Panc1 (cell line): ENCODE results near the gene C16orf90. TPM values are rescaled to one million over a fixed set of nuclear protein-coding genes. Genes with fewer than 3 reads are reported as not detected.

Experiments used
- ATAC-seq: fragments of 200-7000 bp; cut with Tn5 transposase; 2 replicates; pipeline ENCODE4 v1.9.1; 2020; ENCODE audit warnings: mild to moderate bottlenecking, moderate library complexity
- BruUV-seq: library from RNA; stranded (reverse); fragments of 400-500 nt; replicated peaks from 2 replicates; lab custom pipeline; 2021; lab: Mats Ljungman, UMichigan
- CTCF ChIA-PET: fragments of 300-600 bp; sonication (Branson Sonifier 250); formaldehyde crosslinking; loops from one replicate; lab custom pipeline; 2022; ENCODE audit warnings: antibody characterized with exemption; lab: Charles Lee
- POLR2A ChIA-PET: fragments of 300-600 bp; sonication (Branson Sonifier 250); formaldehyde crosslinking; loops from one replicate; lab custom pipeline; 2022; ENCODE audit warnings: antibody characterized with exemption; lab: Charles Lee
- DNase-seq: peaks from one replicate; pipeline ENCODE4 v3.0.0-alpha.2; 2010; ENCODE audit warnings: low read depth, low spot score
- H3K27ac ChIP-seq: 2 replicates; pipeline ENCODE4 v1.5.1; 2011; ENCODE audit warnings: mild to moderate bottlenecking, low read length, inconsistent platforms
- H3K27me3 ChIP-seq: fragments of 200-500 bp; sonication (Bioruptor generic); 2 replicates; pipeline ENCODE4 v1.6.0; 2014; ENCODE audit warnings: low read length, inconsistent platforms; ENCODE audit not compliant: control insufficient read depth, insufficient read depth
- H3K36me3 ChIP-seq: fragments of 200-500 bp; sonication (Bioruptor generic); 2 replicates; pipeline ENCODE4 v1.5.1; 2014; ENCODE audit warnings: inconsistent platforms, mild to moderate bottlenecking, low read length, moderate library complexity; ENCODE audit not compliant: control insufficient read depth, insufficient read depth
- H3K4me1 ChIP-seq: 2 replicates; pipeline ENCODE4 v1.5.1; 2011; ENCODE audit warnings: inconsistent platforms, mild to moderate bottlenecking, low read length, moderate library complexity; ENCODE audit not compliant: control insufficient read depth, insufficient read depth
- H3K4me3 ChIP-seq, 2 experiments: 2 replicates each; pipeline ENCODE4 v1.5.1; 2011 to 2012; ENCODE audit warnings: low read depth in 2 of 2, low read length in 2 of 2, mild to moderate bottlenecking in 2 of 2, inconsistent platforms in 1 of 2, moderate library complexity in 1 of 2
- H3K9me3 ChIP-seq: fragments of 200-500 bp; sonication (Bioruptor generic); 2 replicates; pipeline ENCODE4 v1.5.1; 2014; ENCODE audit warnings: low read depth, mild to moderate bottlenecking, inconsistent platforms, low read length, moderate library complexity; ENCODE audit not compliant: control insufficient read depth, insufficient read depth
- CTCF ChIP-seq: fragments of 450-650 bp; IDR thresholded peaks from 2 replicates; pipeline ENCODE4 v1.5.1; 2017; ENCODE audit warnings: mild to moderate bottlenecking
- POLR2AphosphoS5 ChIP-seq: IDR thresholded peaks from 2 replicates; pipeline ENCODE4 v1.6.1; 2012; ENCODE audit warnings: mild to moderate bottlenecking, low read depth, low read length, moderate library complexity
- REST ChIP-seq, 2 experiments: IDR thresholded peaks; 2 replicates each; pipeline ENCODE4 v1.6.1; 2011 to 2012; ENCODE audit warnings: low read depth in 2 of 2, control low read depth in 1 of 2, low read length in 1 of 2, mild to moderate bottlenecking in 1 of 2, moderate library complexity in 1 of 2; ENCODE audit not compliant: insufficient read depth in 1 of 2
- SIN3A ChIP-seq: IDR thresholded peaks from 2 replicates; pipeline ENCODE4 v1.6.1; 2012; ENCODE audit warnings: low read depth, mild to moderate bottlenecking, low read length, moderate library complexity, borderline replicate concordance; ENCODE audit not compliant: insufficient read depth
- TCF7L2 ChIP-seq: IDR thresholded peaks from 2 replicates; pipeline ENCODE4 v1.6.1; 2011; ENCODE audit warnings: mild to moderate bottlenecking, low read depth, low read length, inconsistent platforms
- in situ Hi-C: cut with HindIII; loops from 2 replicates; pipeline ENCODE4 v1.10.0; 2016; ENCODE audit warnings: low sequenced_read_pairs, low pct_unique_long_range_greater_than_20kb
- intact Hi-C: fragments of 100-400 bp; cut with micrococcal nuclease; formaldehyde crosslinking; loops from one replicate; pipeline ENCODE4 v1.10.0; 2022; ENCODE audit not compliant: unreplicated experiment
- total RNA-seq: library from RNA; stranded (reverse); gene quantifications from one replicate; pipeline ENCODE4 v1.2.1, GENCODE V29; 2021; ENCODE audit not compliant: unreplicated experiment

Gene C16orf90
- total RNA-seq, 1 experiment from 2014 or later, result not detected

DNA sequence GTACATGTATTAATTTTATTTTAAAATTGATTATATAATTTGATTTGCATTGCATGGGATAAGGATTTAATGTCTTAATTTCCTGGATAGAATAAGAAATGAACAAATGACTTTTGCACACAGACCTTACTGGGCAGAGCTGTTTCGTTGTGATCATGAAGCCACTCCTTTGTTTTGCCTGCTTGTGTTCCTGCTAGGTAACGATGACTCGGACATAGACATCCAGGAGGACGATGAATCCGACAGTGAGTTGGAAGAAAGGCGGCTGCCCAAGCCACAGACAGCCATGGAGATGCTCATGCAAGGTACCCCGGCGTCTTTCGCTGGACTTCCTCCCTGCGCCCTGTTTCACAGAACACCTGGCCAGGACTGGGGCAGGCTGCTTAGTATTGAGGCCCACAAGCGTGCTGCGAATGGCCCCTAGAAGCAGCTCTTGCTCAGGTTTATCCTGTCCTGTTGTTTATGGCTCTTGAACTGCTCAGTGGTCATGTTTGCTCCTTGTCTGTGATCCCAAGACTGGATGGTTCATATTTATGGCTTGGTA, 35.2 kb upstream of the C16orf90 start:
- H3K27ac ChIP-seq, result no peak overlapping the region
- TF ChIP-seq TCF7L2 (no peak), POLR2AphosphoS5 (no peak), CTCF (no peak), SIN3A (no peak), REST (IDR thresholded peaks at IDR 0.05; ENCODE audit: insufficient read depth in 1 of 2, low read depth in 2 of 2, low read length in 1 of 2) (no peak)
- no peaks in the 10 kb centered on the region for H3K4me1 ChIP-seq
- in situ Hi-C loops, result no loop called here
- DNase-seq (no peak), ATAC-seq (no peak)
- intact Hi-C loops, result no loop called here
- no peak overlapping the region for H3K4me3 ChIP-seq
- no peaks in the 10 kb centered on the region for H3K27me3 ChIP-seq
- H3K9me3 ChIP-seq, result no peaks in the 10 kb centered on the region
- H3K36me3 ChIP-seq, result 0 out of 2 replicates have a peak, but pooled peaks cover 3% of the 10 kb centered on the region
- CTCF ChIA-PET, result no interaction called here
- POLR2A ChIA-PET, result no interaction called here
- no TSS peak for BruUV-seq

DNA sequence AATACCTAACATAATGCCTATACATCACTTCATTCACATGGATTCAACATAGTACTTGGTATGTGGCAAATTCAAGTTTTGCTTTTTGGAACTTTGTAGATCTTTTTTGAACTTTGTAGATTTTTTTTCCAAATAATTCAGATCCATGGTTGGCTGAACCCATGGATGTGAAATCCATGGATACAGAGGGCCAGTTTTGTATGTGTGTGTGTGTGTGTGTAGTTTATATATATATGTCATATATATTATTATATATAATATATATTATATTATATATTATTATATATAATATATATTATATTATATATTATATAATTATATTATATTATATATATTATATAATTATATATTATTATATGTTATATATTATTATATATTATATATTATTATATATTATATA, 33.9 kb upstream of the C16orf90 start:
- ATAC-seq (no peak), DNase-seq (no peak)
- 0 out of 2 replicates have a peak, but pooled peaks cover 3% of the 10 kb centered on the region for H3K36me3 ChIP-seq
- ChIA-PET POLR2A (interaction anchor here (0.5 kb wide), 1 partner anchor 113 kb away, joined by 4 read pairs; no protein-coding TSS in a partner anchor), CTCF (interaction anchor here (0.5 kb wide), 1 partner anchor 18 kb away, joined by 4 read pairs; no protein-coding TSS in a partner anchor)
- no peak for TF ChIP-seq REST (IDR thresholded peaks at IDR 0.05; ENCODE audit: insufficient read depth in 1 of 2, low read depth in 2 of 2, low read length in 1 of 2)
- no peak for TF ChIP-seq CTCF
- no peak for TF ChIP-seq POLR2AphosphoS5
- TF ChIP-seq SIN3A, result no peak
- H3K4me3 ChIP-seq, result no peak overlapping the region
- H3K27ac ChIP-seq, result no peak overlapping the region
- H3K4me1 ChIP-seq, result no peaks in the 10 kb centered on the region
- intact Hi-C loops, result no loop called here
- in situ Hi-C loops, result no loop called here
- H3K27me3 ChIP-seq, result no peaks in the 10 kb centered on the region
- no peaks in the 10 kb centered on the region for H3K9me3 ChIP-seq
- no TSS peak for BruUV-seq
